Measurements from ENCODE around the gene EVA1C. TPM values are rescaled to one million over a fixed set of nuclear protein-coding genes. Genes with fewer than 3 reads are reported as not detected.
"Not testable (repeated sequence)": the region's sequence is repeated elsewhere in the genome, so short reads cannot be mapped to it uniquely, and the experiment has no call there.

The EVA1C gene
- polyA plus RNA-seq, 1 donor (not counting 4 experiments of a cell fraction or from before 2014, with no cell fraction given), result 15.3 TPM

GRCh38 chr21:32538147-32538792, 125.8 kb downstream of the EVA1C start:
- Histone ChIP-seq H3K36me3 (ENCODE audit: control insufficient read depth in 2 of 2, extremely low read depth in 1 of 2, insufficient read depth in 2 of 2, low read length in 2 of 2) (no peaks in the 10 kb centered on the region), H3K4me2 (ENCODE audit: control insufficient read depth, extremely low read depth, insufficient read depth, low read depth, low read length) (no peak overlapping the region), H3K9ac (ENCODE audit: control insufficient read depth, extremely low read depth, insufficient read depth, low read length) (no peak overlapping the region), H3K9me1 (ENCODE audit: control insufficient read depth, extremely low read depth, insufficient read depth, low read length) (no peaks in the 10 kb centered on the region), H3K4me1 (ENCODE audit: control insufficient read depth, extremely low read depth, insufficient read depth, low read length) (no peaks in the 10 kb centered on the region), H3K79me2 (ENCODE audit: control insufficient read depth, insufficient read depth, low read length) (no peaks in the 10 kb centered on the region), H2AFZ (ENCODE audit: control insufficient read depth, low read length) (no peak overlapping the region), H3K4me3 (ENCODE audit: control insufficient read depth in 2 of 3, extremely low read depth in 1 of 3, insufficient read depth in 2 of 3, low read depth in 1 of 3, low read length in 3 of 3) (no peak overlapping the region), H3K27ac (ENCODE audit: control insufficient read depth, insufficient read depth, low read length) (no peak overlapping the region), H3K27me3 (ENCODE audit: control insufficient read depth, extremely low read depth, insufficient read depth, low read length) (no peaks in the 10 kb centered on the region), H4K20me1 (ENCODE audit: control insufficient read depth, extremely low read depth, insufficient read depth, low read length) (no peaks in the 10 kb centered on the region), H3K9me3 (ENCODE audit: control insufficient read depth, low read depth, low read length) (no peaks in the 10 kb centered on the region)
- TF ChIP-seq, protein P1, sequence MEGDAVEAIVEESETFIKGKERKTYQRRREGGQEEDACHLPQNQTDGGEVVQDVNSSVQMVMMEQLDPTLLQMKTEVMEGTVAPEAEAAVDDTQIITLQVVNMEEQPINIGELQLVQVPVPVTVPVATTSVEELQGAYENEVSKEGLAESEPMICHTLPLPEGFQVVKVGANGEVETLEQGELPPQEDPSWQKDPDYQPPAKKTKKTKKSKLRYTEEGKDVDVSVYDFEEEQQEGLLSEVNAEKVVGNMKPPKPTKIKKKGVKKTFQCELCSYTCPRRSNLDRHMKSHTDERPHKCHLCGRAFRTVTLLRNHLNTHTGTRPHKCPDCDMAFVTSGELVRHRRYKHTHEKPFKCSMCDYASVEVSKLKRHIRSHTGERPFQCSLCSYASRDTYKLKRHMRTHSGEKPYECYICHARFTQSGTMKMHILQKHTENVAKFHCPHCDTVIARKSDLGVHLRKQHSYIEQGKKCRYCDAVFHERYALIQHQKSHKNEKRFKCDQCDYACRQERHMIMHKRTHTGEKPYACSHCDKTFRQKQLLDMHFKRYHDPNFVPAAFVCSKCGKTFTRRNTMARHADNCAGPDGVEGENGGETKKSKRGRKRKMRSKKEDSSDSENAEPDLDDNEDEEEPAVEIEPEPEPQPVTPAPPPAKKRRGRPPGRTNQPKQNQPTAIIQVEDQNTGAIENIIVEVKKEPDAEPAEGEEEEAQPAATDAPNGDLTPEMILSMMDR (optimal IDR thresholded peaks at IDR 0.05 in 1 of 3, IDR thresholded peaks at IDR 0.05 in 1 of 3, conservative IDR thresholded peaks at IDR 0.05 in 1 of 3; ENCODE audit: extremely low read depth in 1 of 3, insufficient read depth in 2 of 3, low read length in 3 of 3), result no peak
- TF ChIP-seq EZH2 (IDR thresholded peaks at IDR 0.05; ENCODE audit: low read length), result no peak
- no peak for DNase-seq (ENCODE audit: low read depth, low spot score)
- FAIRE-seq, result no peak
- dilution Hi-C loops (cut with MboI; ENCODE audit: extremely low pct_ligation_motif_present, low sequenced_read_pairs), result no loop called here

DNA sequence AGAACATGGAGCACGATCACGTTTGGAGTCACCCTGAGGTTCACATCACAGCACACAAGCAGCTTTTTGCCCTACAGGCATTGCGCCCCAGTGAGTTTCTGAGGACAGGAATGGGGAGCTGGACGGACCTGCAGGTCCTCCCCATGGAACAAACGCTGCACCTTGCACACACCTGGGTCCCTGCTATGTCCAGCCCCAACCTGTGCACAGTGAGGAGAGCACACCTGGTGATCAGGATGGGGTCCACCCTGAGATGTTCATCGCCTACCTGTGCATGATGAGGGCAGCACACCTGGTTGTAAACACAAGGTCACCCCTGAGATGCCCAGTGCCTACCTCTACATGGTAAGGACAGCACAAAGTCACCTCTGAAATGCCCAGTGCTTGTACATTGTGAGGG, 126.9 kb downstream of the EVA1C start:
- H4K20me1 ChIP-seq (ENCODE audit: control insufficient read depth, extremely low read depth, insufficient read depth, low read length), result no peaks in the 10 kb centered on the region
- dilution Hi-C loops (cut with MboI; ENCODE audit: extremely low pct_ligation_motif_present, low sequenced_read_pairs), result no loop called here
- H3K9me1 ChIP-seq (ENCODE audit: control insufficient read depth, extremely low read depth, insufficient read depth, low read length), result no peaks in the 10 kb centered on the region
- H3K9ac ChIP-seq (ENCODE audit: control insufficient read depth, extremely low read depth, insufficient read depth, low read length), result no peak overlapping the region
- FAIRE-seq (no peak), DNase-seq (ENCODE audit: low read depth, low spot score) (no peak)
- no peaks in the 10 kb centered on the region for H3K79me2 ChIP-seq (ENCODE audit: control insufficient read depth, insufficient read depth, low read length)
- H3K4me1 ChIP-seq (ENCODE audit: control insufficient read depth, extremely low read depth, insufficient read depth, low read length), result no peaks in the 10 kb centered on the region
- H3K36me3 ChIP-seq (ENCODE audit: control insufficient read depth in 2 of 2, extremely low read depth in 1 of 2, insufficient read depth in 2 of 2, low read length in 2 of 2), result no peaks in the 10 kb centered on the region
- TF ChIP-seq, protein P1 (optimal IDR thresholded peaks at IDR 0.05 in 1 of 3, IDR thresholded peaks at IDR 0.05 in 1 of 3, conservative IDR thresholded peaks at IDR 0.05 in 1 of 3; ENCODE audit: extremely low read depth in 1 of 3, insufficient read depth in 2 of 3, low read length in 3 of 3), result no peak
- no peak for TF ChIP-seq EZH2 (IDR thresholded peaks at IDR 0.05; ENCODE audit: low read length)
- no peaks in the 10 kb centered on the region for H3K9me3 ChIP-seq (ENCODE audit: control insufficient read depth, low read depth, low read length)
- H3K27ac ChIP-seq (ENCODE audit: control insufficient read depth, insufficient read depth, low read length), result no peak overlapping the region
- no peaks in the 10 kb centered on the region for H3K27me3 ChIP-seq (ENCODE audit: control insufficient read depth, extremely low read depth, insufficient read depth, low read length)
- no peak overlapping the region for H2AFZ ChIP-seq (ENCODE audit: control insufficient read depth, low read length)
- H3K4me3 ChIP-seq (ENCODE audit: control insufficient read depth in 2 of 3, extremely low read depth in 1 of 3, insufficient read depth in 2 of 3, low read depth in 1 of 3, low read length in 3 of 3), result no peak overlapping the region
- no peak overlapping the region for H3K4me2 ChIP-seq (ENCODE audit: control insufficient read depth, extremely low read depth, insufficient read depth, low read depth, low read length)

DNA sequence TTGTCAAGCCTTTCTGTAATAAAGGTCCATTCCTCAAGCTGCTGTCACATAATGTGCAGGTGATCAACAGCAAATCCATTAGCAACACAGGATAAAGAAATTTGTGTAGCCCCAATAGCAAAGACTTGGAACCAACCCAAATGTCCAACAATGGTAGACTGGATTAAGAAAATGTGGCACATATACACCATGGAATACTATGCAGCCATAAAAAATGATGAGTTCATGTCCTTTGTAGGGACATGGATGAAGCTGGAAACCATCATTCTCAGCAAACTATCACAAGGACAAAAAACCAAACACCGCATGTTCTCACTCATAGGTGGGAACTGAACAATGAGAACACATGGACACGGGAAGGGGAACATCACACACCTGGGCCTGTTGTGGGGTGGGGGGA, 130.6 kb downstream of the EVA1C start:
- H3K4me1 ChIP-seq (ENCODE audit: control insufficient read depth, extremely low read depth, insufficient read depth, low read length); H3K9me3 ChIP-seq (ENCODE audit: control insufficient read depth, low read depth, low read length); H3K9ac ChIP-seq (ENCODE audit: control insufficient read depth, extremely low read depth, insufficient read depth, low read length); H4K20me1 ChIP-seq (ENCODE audit: control insufficient read depth, extremely low read depth, insufficient read depth, low read length); H3K27me3 ChIP-seq (ENCODE audit: control insufficient read depth, extremely low read depth, insufficient read depth, low read length); H2AFZ ChIP-seq (ENCODE audit: control insufficient read depth, low read length); FAIRE-seq; DNase-seq (ENCODE audit: low read depth, low spot score); H3K9me1 ChIP-seq (ENCODE audit: control insufficient read depth, extremely low read depth, insufficient read depth, low read length); H3K36me3 ChIP-seq (ENCODE audit: control insufficient read depth in 2 of 2, extremely low read depth in 1 of 2, insufficient read depth in 2 of 2, low read length in 2 of 2); H3K4me3 ChIP-seq (ENCODE audit: control insufficient read depth in 2 of 3, extremely low read depth in 1 of 3, insufficient read depth in 2 of 3, low read depth in 1 of 3, low read length in 3 of 3); H3K27ac ChIP-seq (ENCODE audit: control insufficient read depth, insufficient read depth, low read length); H3K79me2 ChIP-seq (ENCODE audit: control insufficient read depth, insufficient read depth, low read length); H3K4me2 ChIP-seq (ENCODE audit: control insufficient read depth, extremely low read depth, insufficient read depth, low read depth, low read length); dilution Hi-C loops (cut with MboI; ENCODE audit: extremely low pct_ligation_motif_present, low sequenced_read_pairs): not testable (repeated sequence)

Data from keratinocyte (primary cell).